Stomach (tissue), 9 donors: Measurements from ENCODE around the gene PDK1. TPM values are rescaled to one million over a fixed set of nuclear protein-coding genes. Genes with fewer than 3 reads are reported as not detected.

Experiments used
- DNase-seq, 2 donors: peaks; one replicate each; pipeline versions ENCODE4 v3.0.0 to v3.0.0-alpha.2; 2013 to 2019
- H3K27ac ChIP-seq, 5 donors: fragments of 200-600 bp in 4 of 5; sonication (generic) in 4 of 5; one replicate each; pipeline ENCODE4 v1.5.1; 2013 to 2019; ENCODE audit warnings: mild to moderate bottlenecking in 1 of 5, moderate library complexity in 1 of 5
- H3K27me3 ChIP-seq, 3 donors: fragments of 200-600 bp; sonication (generic); one replicate each; pipeline ENCODE4 v1.5.1; 2017 to 2019; ENCODE audit warnings: mixed run types in 1 of 3
- H3K36me3 ChIP-seq, 4 donors: fragments of 200-600 bp; sonication (generic); 1 replicate in 3 of 4; 2 replicates in 1 of 4; pipeline ENCODE4 v1.5.1; 2016 to 2019
- H3K4me1 ChIP-seq, 4 donors: fragments of 200-600 bp; sonication (generic); one replicate each; pipeline ENCODE4 v1.5.1; 2016 to 2019
- H3K4me3 ChIP-seq, 4 donors: fragments of 200-600 bp; sonication (generic) in 3 of 4; one replicate each; pipeline ENCODE4 v1.5.1; 2016 to 2019; ENCODE audit warnings: mild to moderate bottlenecking in 1 of 4
- H3K9me3 ChIP-seq, 4 donors: fragments of 200-600 bp; sonication (generic); one replicate each; pipeline ENCODE4 v1.5.1; 2016 to 2019
- EP300 ChIP-seq: sonication (generic); formaldehyde crosslinking; IDR thresholded peaks from one replicate; pipeline ENCODE4 v1.6.1; 2017; ENCODE audit warnings: antibody characterized with exemption
- POLR2A ChIP-seq, 4 donors: fragments of 450-650 bp; IDR thresholded peaks; one replicate each; pipeline ENCODE4 v1.6.1; 2016; ENCODE audit warnings: antibody characterized with exemption in 4 of 4, control low read depth in 2 of 4, mild to moderate bottlenecking in 1 of 4, moderate library complexity in 1 of 4
- POLR2AphosphoS5 ChIP-seq, 3 donors: sonication (generic); formaldehyde crosslinking; IDR thresholded peaks; one replicate each; pipeline ENCODE4 v1.6.1; 2016; ENCODE audit warnings: antibody characterized with exemption in 3 of 3
- WGBS, 5 donors: extraction: QIAGEN DNeasy Blood & Tissue Kit in 3 of 5; methylation state at CpG; one replicate each; pipeline versions ENCODE4 v1.1.5 to v1.1.7; 2013 to 2018; 5-methylcytosine and 5-hydroxymethylcytosine counted together
- intact Hi-C: fragments of 100-400 bp; cut with DNase I; formaldehyde crosslinking; loops from one replicate; pipeline ENCODE4 v1.15.1; 2023; ENCODE audit warnings: low total_unique reads
- polyA plus RNA-seq, 3 donors: library from polyadenylated mRNA; stranded (reverse); fragments of 200-250 nt; gene quantifications; one replicate each; pipeline ENCODE4 v1.2.3, GENCODE V29; 2013
- total RNA-seq, 5 donors: library from RNA; depleted of rRNA; stranded (reverse); fragments of >200 nt; gene quantifications; one replicate each; pipeline versions ENCODE4 v1.1.0 to v1.2.3, GENCODE V29; 2014 to 2016
- TF ChIP-seq, protein P1 (sequence below), 7 experiments: fragments of 450-650 bp in 4 of 7; fragments of 200-600 bp in 3 of 7; sonication (generic) in 3 of 7; IDR thresholded peaks; one replicate each; pipeline ENCODE4 v1.5.1; 2016 to 2019; ENCODE audit warnings: antibody characterized with exemption in 7 of 7, control low read depth in 2 of 7, mild to moderate bottlenecking in 1 of 7
- donor health status: healthy with polysubstance abuse.
- donor health status: Bipolar disorder and iron deficiency.
- donor health status: healthy.

Gene PDK1
- total and polyA plus RNA-seq, 8 donors: 2.8 to 133 (median 10.5) TPM

DNA sequence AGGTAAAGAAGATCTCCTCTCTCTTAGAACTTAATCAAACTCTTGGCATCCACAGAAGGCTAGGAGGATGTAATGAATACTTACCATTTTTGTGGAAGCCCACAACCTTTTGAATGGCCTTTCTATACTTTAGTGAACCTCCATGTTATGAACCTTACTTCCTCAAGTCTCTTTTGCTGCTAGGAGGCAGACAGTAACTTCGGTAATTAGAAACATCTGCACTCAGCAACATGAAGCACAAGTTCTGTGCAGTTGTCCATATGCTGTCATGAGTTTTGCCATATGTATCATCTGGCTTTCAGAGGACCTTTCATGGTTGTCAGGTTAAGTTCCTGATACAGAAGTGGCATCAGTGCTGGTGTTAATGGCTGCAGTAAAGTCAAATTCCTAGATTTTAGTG lies 50.4 kb downstream of the PDK1 start:
- no peak overlapping the region for H3K27ac ChIP-seq
- no peak for DNase-seq
- H3K4me3 ChIP-seq: no peak overlapping the region
- WGBS, 5 donors: 86 to 97% (median 89%) methylated on average over 1 of the region's 1 CpG
- no peaks in the 10 kb centered on the region for H3K27me3 ChIP-seq
- H3K9me3 ChIP-seq: no peaks in the 10 kb centered on the region
- no peaks in the 10 kb centered on the region for H3K4me1 ChIP-seq
- intact Hi-C loops: no loop called here
- peaks cover 0 to 17% (median 15%) of the 10 kb centered on the region in 4 donors for H3K36me3 ChIP-seq
- no peak for TF ChIP-seq POLR2AphosphoS5 (IDR thresholded peaks at IDR 0.05)
- TF ChIP-seq, protein P1, sequence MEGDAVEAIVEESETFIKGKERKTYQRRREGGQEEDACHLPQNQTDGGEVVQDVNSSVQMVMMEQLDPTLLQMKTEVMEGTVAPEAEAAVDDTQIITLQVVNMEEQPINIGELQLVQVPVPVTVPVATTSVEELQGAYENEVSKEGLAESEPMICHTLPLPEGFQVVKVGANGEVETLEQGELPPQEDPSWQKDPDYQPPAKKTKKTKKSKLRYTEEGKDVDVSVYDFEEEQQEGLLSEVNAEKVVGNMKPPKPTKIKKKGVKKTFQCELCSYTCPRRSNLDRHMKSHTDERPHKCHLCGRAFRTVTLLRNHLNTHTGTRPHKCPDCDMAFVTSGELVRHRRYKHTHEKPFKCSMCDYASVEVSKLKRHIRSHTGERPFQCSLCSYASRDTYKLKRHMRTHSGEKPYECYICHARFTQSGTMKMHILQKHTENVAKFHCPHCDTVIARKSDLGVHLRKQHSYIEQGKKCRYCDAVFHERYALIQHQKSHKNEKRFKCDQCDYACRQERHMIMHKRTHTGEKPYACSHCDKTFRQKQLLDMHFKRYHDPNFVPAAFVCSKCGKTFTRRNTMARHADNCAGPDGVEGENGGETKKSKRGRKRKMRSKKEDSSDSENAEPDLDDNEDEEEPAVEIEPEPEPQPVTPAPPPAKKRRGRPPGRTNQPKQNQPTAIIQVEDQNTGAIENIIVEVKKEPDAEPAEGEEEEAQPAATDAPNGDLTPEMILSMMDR (IDR thresholded peaks at IDR 0.05): no peak
- no peak for TF ChIP-seq POLR2A (IDR thresholded peaks at IDR 0.05)
- no peak for TF ChIP-seq EP300

DNA sequence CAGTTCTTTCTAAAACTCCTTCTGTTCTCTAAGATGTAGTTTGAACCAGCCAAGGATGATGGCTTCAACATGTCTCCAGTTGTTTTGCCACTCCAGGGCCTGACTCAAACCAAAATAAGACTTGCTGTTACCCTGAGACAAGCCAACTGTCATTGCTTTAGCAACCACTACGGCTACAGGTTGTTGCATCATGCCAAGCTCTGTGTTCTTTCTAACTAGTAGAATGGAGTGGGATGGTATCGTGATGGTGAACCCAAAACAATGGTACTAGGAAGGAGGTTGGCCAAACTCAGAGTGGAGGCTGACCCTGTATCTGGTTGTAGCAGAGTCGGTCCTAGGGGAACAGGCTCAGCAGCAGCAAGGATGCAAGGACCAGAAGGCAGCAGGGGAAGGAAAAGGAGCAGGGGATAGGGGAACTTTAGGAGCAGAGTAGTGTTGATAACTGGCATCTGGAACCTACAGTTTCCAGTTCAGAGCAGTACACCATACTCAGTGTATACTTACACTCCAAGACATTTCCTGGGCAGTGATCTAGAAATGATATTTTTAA lies 51.6 kb downstream of the PDK1 start:
- Histone ChIP-seq H3K36me3 (peaks cover 0 to 17% (median 11%) of the 10 kb centered on the region in 4 donors), H3K4me1 (peaks cover 0 to 5% (median 0%) of the 10 kb centered on the region in 4 donors), H3K9me3 (no peaks in the 10 kb centered on the region), H3K4me3 (no peak overlapping the region), H3K27me3 (no peaks in the 10 kb centered on the region), H3K27ac (no peak overlapping the region)
- 82 to 95% (median 91%) methylated on average over 3 of the region's 3 CpGs for WGBS, 5 donors
- intact Hi-C loops: no loop called here
- DNase-seq: no peak
- TF ChIP-seq, protein P1 (IDR thresholded peaks at IDR 0.05): no peak
- TF ChIP-seq POLR2AphosphoS5 (IDR thresholded peaks at IDR 0.05): no peak
- TF ChIP-seq POLR2A (IDR thresholded peaks at IDR 0.05): no peak

- WGBS, 5 donors: 84 to 90% (median 87%) methylated on average over 5 of the region's 5 CpGs
These were observed 53.6 kb downstream of the PDK1 start for GRCh38 chr2:172609488-172609887.

GRCh38 chr2:172612051-172612450 lies 56.2 kb downstream of the PDK1 start:
- intact Hi-C loops: no loop called here
- H3K4me1 ChIP-seq: peaks cover 0 to 13% (median 5%) of the 10 kb centered on the region in 4 donors
- peaks cover 0 to 4% (median 1%) of the 10 kb centered on the region in 4 donors for H3K36me3 ChIP-seq
- no peak overlapping the region for H3K4me3 ChIP-seq
- WGBS, 5 donors: 62 to 81% (median 80%) methylated on average over 4 of the region's 4 CpGs
- H3K9me3 ChIP-seq: no peaks in the 10 kb centered on the region
- no peaks in the 10 kb centered on the region for H3K27me3 ChIP-seq
- peak in 1 of 2 donors; percentile 80 for DNase-seq
- TF ChIP-seq, protein P1 (IDR thresholded peaks at IDR 0.05): no peak
- TF ChIP-seq POLR2A (IDR thresholded peaks at IDR 0.05) (no peak), EP300 (no peak), POLR2AphosphoS5 (IDR thresholded peaks at IDR 0.05) (no peak)
- H3K27ac ChIP-seq: no peak overlapping the region

More at GRCh38 chr2:172609488-172609887, 53.6 kb downstream of the PDK1 start:
- no peak for TF ChIP-seq POLR2A (IDR thresholded peaks at IDR 0.05)
- TF ChIP-seq POLR2AphosphoS5 (IDR thresholded peaks at IDR 0.05): no peak
- TF ChIP-seq EP300: no peak
- TF ChIP-seq, protein P1 (IDR thresholded peaks at IDR 0.05): no peak
- Histone ChIP-seq H3K27me3 (no peaks in the 10 kb centered on the region), H3K4me3 (no peak overlapping the region), H3K27ac (no peak overlapping the region), H3K36me3 (peaks cover 0 to 14% (median 6%) of the 10 kb centered on the region in 4 donors), H3K4me1 (peaks cover 0 to 13% (median 5%) of the 10 kb centered on the region in 4 donors), H3K9me3 (no peaks in the 10 kb centered on the region)
- intact Hi-C loops: no loop called here
- DNase-seq: no peak
